ENCODE measurements around the gene BRD2.
A peak's percentile ranks its signal among the peaks of the same experiment; 100 is the strongest.

Gene BRD2

DNA sequence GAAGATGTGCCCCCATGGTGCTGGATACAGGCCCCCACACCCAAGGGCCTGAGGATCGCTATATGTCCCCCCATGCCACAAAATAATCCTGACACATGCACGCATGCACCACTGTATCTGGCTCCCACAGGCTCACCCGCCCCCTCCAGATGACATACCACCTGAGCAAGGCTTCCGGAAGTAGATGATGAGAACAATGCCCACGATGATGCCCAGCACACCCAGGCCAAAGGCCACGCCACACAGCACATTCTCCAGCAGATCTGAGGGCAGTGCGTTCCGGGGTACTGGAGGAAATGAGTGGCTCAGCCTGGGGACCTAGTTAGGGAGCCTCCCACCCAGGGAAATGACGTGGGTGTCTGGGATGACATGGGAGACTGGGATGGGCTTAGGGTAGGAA, 19.3 kb upstream of the BRD2 start:
- no peak for DNase-seq (ENCODE audit: low spot score)

DNA sequence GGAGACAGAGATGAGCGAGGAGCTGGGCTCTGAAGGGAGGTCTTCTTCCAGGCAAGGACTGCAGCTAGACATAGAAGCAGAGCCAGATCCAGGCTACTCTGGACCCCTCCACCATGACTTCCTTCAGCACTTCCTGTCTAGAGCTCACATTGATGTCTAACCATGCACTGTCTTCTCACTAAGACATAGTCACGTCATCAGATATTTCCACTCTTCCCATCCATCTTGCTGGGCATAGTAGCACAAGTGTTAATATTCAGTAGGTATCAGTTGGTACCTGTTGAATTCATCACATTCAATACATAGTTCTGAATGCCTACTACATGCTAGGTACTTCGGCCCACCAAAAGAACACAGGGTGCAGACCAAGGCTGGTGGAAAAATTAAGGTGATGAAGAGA, 18.4 kb upstream of the BRD2 start:
- no peak for DNase-seq (ENCODE audit: low spot score)

GRCh38 chr6:32950449-32950848, 17.9 kb upstream of the BRD2 start:
- no peak for DNase-seq (ENCODE audit: low spot score)

- DNase-seq (ENCODE audit: low spot score), result peak; percentile 88
Observed at GRCh38 chr6:32952817-32953739, 15.3 kb upstream of the BRD2 start, which contains the start of gene HLA-DMA. HLA-DMA (minus strand) TSS chr6:32953097; CDS start chr6:32953036, 61 bp downstream.

- no peak for DNase-seq (ENCODE audit: low spot score)
Observed at GRCh38 chr6:32953775-32954174, 14.6 kb upstream of the BRD2 start.

- DNase-seq (ENCODE audit: low spot score), result no peak
Observed at GRCh38 chr6:32954267-32954666, 14.1 kb upstream of the BRD2 start.

DNA sequence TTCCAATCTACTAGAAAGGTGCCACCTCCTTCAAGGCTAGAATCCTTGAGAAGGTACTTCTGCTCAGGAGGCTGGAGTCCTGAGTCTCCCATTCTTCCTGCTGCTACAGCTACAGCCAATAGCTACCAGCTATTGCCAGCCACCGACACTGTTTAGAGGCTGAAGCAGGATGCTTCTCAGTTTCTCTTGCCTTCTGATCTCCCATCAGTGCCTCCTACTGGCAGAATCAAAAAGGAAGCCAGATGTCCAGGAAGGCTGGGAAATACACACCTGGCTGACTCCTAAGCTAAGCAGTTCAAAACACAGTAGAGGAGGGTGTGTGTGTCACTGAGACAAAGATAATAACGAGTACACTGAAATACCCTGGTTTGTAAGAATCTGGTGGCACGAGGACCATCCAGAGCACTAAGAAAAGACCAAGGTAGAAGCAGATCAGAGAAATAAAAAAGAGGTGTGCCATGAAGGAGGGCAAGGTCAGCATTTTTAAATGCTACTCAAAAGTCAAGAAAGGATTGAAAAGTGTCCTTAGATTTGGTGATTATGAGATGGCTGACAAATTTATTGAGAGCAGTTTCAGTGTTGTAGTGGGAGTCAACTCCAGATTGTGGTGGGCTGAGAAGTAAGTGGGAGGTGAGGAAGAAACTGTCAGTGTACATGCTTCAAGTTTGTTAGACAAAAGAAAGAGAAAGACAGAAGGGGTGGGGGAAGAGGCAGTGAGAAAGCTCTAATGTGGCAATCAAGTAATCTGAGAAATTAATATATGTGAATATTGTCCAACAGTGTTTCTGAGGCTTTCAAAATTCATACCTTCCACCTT, 13.2 kb upstream of the BRD2 start:
- no peak for DNase-seq (ENCODE audit: low spot score)

DNA sequence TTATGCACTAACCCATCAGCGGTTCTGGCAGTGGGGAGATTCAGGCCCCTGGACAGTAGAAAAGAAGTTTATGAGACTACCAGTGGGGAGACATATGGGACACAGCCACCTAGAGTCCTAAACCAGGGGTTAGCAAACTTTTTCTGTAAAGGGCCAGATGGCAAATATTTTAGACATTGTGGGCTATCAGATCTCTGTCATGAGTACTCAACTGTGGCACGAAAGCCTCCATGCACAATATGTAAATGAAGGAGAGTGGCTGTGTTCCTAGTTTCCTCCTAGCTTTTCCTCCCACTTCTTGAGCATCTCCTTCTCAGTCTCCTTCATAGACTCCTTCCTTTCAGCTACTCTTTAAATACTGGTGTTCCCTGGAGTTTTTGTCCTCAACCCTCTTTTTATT, 12.2 kb upstream of the BRD2 start:
- DNase-seq (ENCODE audit: low spot score), result no peak

DNA sequence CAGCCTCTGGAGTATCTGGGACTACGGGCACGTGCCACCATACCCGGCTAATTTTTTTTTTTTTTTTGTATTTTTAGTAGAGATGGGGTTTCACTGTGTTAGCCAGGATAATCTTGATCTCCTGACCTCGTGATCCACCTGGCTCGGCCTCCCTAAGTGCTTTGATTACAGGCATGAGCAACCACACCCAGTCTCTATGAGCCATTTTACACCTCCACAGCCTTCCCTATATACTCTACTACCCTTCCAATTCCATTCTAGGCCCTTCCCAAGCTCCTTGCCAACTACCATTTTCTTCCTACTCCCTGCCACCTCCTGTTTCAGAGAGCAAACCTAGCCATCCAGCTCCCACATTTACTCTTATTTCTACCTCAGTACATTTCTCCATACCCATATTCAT, 7.8 kb upstream of the BRD2 start:
- no peak for DNase-seq (ENCODE audit: low spot score)

DNA sequence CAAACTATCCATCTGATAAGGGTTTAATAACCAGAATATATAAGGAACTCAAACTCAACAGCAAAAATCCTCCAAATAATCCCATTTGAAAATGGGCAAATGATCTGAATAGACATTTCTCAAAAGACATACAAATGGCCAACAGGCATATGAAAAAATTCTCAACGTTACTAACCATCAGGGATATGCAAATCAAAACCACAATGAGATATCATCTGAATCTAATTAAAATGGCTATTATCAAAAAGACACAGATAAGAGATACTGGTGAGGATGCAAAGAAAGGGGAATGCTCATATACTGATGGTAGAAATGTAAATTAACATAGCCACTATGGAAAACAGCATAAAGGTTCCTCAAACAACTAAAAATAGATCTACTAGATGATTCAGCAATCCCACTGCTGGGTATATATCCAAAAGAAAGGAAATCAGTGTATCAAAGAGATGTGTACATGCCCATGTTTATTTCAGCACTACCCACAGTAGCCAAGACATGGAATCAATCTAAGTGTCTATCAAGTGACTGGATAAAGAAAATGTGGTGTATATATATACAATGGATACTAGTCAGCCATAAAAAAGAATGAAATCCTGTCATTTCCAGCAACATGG, 6.1 kb upstream of the BRD2 start:
- DNase-seq (ENCODE audit: low spot score), result no peak

GRCh38 chr6:32963866-32964265, 4.5 kb upstream of the BRD2 start:
- no peak for DNase-seq (ENCODE audit: low spot score)

- no peak for DNase-seq (ENCODE audit: low spot score)
Observed at GRCh38 chr6:32964776-32965175, 3.6 kb upstream of the BRD2 start.

GRCh38 chr6:32967151-32968091, 973 bp upstream of the BRD2 start:
- DNase-seq (ENCODE audit: low spot score), result peak; percentile 42

DNA sequence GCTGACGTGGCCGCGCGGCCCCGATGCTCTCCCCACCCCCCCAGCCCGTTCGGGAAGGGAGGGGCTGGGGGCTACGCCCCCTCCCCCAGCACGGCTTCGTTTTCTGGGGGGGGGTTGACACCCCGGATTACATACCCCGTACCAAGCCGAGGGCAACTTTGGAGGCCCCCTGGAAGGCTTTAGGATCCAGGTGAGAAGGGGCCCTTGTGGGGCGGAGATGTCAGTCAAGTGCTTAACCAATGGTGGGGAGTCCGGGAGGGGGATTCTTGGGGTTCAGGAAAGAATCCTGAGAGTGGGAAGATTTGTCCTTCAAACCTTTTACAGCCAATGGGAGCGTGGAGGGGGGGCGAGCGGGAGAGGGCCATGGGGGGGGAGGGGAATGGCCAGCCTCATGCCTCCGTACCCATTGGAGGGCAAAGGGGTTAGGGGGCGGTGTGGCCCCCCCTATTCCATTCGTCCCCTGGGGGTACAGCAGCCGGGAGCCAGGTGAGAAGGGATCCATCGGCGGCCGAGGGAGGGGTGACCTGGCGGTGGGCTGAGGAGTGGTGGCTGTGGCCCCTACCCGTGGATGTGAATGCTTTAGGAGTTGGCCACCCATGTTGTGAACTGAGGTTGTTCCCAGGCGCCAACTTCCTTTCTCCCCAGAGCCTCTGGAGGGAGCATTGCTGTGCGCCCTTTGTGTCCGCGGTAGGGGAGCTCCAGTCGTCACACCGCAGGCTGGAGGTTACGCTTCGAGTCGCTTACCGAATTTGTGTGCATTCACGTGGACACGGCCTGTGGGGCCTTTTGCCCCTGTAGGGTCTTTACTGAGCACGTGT, 682 bp downstream of the BRD2 start:
- peak; percentile 46 for DNase-seq (ENCODE audit: low spot score)

- no peak for DNase-seq (ENCODE audit: low spot score)
Observed at GRCh38 chr6:32969685-32970412, 1.5 kb downstream of the BRD2 start.

DNA sequence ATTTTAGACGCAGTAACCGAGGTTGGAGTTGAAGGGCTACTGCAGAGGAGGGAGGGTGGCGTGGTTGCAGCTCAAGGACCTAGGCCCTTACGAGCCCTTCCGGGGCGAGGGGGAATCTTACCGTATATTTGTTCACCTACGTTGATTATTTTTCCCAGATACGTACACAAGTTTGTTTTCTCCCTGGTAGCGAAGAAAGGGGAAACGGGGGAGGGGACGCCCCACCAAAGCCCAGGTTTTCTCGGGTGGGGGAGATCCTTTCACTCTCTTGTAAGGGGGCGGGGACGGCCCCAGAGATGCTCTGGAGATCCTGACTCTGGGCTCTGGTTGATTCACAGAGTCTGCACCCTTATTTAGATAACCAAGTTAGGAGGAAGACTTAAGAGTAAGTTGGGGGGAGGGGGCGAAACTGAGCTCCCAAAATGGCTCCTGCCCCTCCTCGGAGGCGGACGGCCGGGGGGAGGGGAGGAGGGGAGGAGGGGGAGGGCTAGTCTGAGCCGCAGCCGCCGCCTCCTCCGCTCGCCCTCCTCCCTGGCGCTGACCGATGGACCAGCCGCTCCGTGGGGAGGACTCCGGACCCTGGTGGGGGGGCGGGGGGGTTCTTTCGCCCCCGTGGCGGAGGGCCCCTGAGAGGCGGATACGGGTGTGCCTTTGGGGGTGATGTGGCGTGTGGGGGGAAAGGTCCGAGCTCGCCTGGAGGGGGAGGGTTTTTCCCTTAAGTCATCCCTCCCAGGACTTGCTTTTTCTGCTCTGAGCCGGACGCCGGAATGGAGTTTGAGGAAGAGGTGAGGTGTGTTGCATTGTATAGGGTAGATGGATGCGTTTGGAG, 2.2 kb downstream of the BRD2 start:
- peak; percentile 59 for DNase-seq (ENCODE audit: low spot score)

- DNase-seq (ENCODE audit: low spot score), result no peak
Observed at GRCh38 chr6:32971242-32971580, 2.8 kb downstream of the BRD2 start.

DNA sequence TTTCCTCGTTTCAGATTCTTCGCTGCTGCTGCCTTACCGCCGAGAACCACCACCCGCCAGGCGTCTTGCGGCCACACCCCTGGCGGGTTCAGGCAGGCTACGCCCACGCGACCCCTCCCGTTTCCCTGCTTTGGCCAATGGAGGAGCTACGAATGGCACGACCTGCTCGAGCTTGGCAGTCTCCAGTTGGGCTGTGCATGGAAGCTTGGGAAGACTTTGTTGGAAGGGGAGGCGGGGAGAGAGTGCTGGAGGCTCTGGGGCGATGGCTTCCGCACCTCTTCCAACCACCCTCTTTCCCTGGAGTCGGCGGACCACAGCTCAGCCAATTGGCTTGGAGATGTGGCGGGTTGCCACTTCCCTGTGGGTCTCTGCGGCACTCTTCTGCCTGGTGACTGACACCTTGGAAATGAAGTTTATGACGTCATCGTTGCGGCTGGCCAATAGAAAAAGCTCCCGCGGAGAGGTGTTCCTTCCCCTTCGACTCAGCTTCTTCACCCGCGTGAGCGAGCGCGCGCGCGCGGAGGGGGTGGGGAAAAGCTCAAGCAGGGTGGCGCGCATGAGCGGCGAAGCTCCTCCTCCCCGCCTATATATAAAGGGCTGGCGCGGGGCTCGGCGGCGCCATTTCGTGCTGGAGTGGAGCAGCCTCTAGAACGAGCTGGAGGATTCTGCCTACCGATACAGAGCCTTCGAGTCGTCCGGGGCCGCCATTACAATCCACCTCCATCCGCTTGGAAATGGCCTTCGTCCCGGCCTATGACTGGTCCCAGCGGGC, 3.4 kb downstream of the BRD2 start:
- DNase-seq (ENCODE audit: low spot score), result peak; percentile 96
